Measurements from ENCODE around the gene RIPK4.
"Not testable (repeated sequence)": the region's sequence is repeated elsewhere in the genome, so short reads cannot be mapped to it uniquely, and the experiment has no call there.

DNA sequence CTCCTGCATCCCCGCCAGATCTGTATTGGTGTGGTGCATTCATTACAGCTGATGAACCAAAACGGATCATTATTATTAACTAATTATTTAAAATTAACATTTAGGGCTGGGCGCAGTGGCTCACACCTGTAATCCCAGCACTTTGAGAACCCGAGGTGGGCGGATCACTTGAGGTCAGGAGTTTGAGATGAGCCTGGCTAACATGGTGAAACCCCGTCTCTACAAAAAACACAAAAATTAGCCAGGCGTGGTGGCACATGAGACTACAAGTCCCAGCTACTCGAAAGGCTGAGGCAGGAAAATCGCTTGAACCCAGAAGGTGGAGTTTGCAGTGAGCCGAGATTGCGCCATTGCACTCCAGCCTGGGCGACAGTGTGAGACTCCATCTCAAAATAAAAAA, 18.4 kb upstream of the RIPK4 start:
- TF ChIP-seq, protein P1, sequence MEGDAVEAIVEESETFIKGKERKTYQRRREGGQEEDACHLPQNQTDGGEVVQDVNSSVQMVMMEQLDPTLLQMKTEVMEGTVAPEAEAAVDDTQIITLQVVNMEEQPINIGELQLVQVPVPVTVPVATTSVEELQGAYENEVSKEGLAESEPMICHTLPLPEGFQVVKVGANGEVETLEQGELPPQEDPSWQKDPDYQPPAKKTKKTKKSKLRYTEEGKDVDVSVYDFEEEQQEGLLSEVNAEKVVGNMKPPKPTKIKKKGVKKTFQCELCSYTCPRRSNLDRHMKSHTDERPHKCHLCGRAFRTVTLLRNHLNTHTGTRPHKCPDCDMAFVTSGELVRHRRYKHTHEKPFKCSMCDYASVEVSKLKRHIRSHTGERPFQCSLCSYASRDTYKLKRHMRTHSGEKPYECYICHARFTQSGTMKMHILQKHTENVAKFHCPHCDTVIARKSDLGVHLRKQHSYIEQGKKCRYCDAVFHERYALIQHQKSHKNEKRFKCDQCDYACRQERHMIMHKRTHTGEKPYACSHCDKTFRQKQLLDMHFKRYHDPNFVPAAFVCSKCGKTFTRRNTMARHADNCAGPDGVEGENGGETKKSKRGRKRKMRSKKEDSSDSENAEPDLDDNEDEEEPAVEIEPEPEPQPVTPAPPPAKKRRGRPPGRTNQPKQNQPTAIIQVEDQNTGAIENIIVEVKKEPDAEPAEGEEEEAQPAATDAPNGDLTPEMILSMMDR (IDR thresholded peaks at IDR 0.05; ENCODE audit: poor library complexity, severe bottlenecking), result not testable (repeated sequence)
- not testable (repeated sequence) for TF ChIP-seq POLR2AphosphoS5 (IDR thresholded peaks at IDR 0.05); SMC3 (conservative IDR thresholded peaks at IDR 0.05; ENCODE audit: poor library complexity); EZH2 (IDR thresholded peaks at IDR 0.05; ENCODE audit: borderline replicate concordance, insufficient read depth, low read length, poor library complexity, severe bottlenecking); EP300 (conservative IDR thresholded peaks at IDR 0.05; ENCODE audit: poor library complexity, severe bottlenecking); TAF1 (IDR thresholded peaks at IDR 0.05; ENCODE audit: low read depth)
- TF ChIP-seq, protein P2, sequence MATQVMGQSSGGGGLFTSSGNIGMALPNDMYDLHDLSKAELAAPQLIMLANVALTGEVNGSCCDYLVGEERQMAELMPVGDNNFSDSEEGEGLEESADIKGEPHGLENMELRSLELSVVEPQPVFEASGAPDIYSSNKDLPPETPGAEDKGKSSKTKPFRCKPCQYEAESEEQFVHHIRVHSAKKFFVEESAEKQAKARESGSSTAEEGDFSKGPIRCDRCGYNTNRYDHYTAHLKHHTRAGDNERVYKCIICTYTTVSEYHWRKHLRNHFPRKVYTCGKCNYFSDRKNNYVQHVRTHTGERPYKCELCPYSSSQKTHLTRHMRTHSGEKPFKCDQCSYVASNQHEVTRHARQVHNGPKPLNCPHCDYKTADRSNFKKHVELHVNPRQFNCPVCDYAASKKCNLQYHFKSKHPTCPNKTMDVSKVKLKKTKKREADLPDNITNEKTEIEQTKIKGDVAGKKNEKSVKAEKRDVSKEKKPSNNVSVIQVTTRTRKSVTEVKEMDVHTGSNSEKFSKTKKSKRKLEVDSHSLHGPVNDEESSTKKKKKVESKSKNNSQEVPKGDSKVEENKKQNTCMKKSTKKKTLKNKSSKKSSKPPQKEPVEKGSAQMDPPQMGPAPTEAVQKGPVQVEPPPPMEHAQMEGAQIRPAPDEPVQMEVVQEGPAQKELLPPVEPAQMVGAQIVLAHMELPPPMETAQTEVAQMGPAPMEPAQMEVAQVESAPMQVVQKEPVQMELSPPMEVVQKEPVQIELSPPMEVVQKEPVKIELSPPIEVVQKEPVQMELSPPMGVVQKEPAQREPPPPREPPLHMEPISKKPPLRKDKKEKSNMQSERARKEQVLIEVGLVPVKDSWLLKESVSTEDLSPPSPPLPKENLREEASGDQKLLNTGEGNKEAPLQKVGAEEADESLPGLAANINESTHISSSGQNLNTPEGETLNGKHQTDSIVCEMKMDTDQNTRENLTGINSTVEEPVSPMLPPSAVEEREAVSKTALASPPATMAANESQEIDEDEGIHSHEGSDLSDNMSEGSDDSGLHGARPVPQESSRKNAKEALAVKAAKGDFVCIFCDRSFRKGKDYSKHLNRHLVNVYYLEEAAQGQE (IDR thresholded peaks at IDR 0.05; ENCODE audit: borderline replicate concordance), result not testable (repeated sequence)
